ENCODE results near the gene OR51T1.
"Not testable (repeated sequence)": the region's sequence is repeated elsewhere in the genome, so short reads cannot be mapped to it uniquely, and the experiment has no call there.

The OR51T1 gene, protein sequence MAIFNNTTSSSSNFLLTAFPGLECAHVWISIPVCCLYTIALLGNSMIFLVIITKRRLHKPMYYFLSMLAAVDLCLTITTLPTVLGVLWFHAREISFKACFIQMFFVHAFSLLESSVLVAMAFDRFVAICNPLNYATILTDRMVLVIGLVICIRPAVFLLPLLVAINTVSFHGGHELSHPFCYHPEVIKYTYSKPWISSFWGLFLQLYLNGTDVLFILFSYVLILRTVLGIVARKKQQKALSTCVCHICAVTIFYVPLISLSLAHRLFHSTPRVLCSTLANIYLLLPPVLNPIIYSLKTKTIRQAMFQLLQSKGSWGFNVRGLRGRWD

DNA sequence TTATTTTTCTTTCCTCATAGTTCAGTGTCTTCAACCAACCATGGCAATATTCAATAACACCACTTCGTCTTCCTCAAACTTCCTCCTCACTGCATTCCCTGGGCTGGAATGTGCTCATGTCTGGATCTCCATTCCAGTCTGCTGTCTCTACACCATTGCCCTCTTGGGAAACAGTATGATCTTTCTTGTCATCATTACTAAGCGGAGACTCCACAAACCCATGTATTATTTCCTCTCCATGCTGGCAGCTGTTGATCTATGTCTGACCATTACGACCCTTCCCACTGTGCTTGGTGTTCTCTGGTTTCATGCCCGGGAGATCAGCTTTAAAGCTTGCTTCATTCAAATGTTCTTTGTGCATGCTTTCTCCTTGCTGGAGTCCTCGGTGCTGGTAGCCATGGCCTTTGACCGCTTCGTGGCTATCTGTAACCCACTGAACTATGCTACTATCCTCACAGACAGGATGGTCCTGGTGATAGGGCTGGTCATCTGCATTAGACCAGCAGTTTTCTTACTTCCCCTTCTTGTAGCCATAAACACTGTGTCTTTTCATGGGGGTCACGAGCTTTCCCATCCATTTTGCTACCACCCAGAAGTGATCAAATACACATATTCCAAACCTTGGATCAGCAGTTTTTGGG is at the start of gene OR51T1:
Gene OR51T1 (plus strand): TSS at position 41 of the 641 bp plus-strand sequence. CDS start 0 bp downstream, at position 41.
- no peak for DNase-seq (ENCODE audit: low read depth in 3 of 3)

DNA sequence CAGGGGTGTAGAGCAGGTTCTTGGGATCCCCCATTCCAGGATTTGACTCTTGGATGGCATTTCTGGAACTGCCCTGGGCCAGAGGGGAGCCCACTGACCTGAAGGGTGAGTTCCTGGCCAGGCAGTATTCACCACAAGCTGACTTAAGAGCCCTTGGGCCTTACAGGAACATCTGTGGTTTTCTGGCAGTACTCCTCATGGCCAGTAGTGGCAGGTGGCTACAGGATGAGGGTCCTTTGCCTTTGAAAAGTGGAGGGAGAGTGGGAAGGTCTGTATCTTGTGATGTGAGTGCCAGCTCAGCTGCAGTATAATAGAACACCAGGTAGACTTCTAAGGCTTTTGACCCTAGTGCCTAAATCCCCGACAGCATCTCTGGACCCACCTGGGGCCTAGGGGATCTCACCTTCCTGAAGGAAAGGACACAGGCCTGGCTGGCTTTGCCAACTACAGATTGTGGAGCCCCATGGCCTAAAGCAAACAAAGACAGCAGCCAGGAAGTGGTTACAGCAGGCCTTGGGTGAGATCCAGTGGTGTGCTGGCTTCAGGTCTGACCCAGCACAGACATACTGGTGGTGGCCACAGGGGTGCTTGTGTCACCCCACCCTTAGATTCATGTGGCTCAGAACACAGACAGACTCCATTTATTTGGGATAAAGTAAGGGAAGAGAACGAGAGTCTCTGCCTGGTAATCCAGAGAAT is 41.7 kb upstream of the OR51T1 start:
- no peak for DNase-seq (ENCODE audit: low read depth in 3 of 3)

DNA sequence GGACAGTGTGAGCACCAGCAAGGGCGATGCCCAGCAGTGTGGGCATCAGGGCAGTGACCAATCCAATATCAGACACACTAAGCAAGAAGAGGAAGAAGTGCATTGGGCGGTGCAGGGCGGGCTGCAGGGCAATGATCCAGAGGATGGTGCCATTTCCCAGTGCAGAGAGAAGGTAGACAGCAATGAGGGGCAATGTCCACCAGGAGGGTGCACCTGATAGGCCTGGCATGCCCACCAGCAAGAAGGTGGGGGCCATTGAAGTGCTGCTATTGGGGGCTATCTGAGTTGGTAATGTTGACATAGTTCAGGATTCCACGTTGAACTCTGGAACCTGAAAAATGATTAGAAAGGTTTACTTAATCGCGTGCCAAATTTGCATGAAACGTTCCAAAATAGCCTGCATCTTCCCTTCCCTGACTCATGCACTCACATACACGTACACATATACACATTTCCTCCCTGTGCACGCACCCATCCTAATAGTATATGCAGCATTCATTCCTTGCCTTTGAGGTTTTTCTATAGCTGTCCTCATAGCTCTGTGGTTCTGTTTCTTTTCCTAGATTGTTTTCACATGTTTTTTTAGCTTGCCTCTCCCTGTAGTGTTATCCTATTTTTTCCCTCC is 32.7 kb upstream of the OR51T1 start, which contains the start of gene OR51S1:
Gene OR51S1 (minus strand): TSS at position 301 of the 625 bp plus-strand sequence. CDS start 0 bp downstream, at position 301.
- no peak for DNase-seq (ENCODE audit: low read depth in 3 of 3)

DNA sequence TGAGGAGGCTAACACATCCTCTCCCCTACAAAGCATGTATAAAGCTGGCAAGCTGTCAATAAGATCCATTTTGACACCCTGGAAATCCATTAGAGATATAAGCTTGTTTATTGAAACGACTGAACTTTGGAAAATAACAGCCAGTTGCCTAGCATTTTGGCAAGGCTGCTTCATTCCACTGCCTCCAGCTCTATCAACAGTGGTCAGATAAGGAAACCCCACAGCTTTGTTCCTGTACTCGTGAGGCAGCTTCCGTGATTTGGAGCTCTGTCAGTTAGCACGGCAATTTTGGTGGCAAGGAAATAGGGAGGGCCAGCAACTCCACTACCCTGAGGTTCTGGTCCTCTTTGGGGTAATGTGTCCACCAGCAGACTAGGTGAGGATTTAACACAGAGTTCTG is 30.7 kb upstream of the OR51T1 start:
- DNase-seq (ENCODE audit: low read depth in 3 of 3) = no peak

DNA sequence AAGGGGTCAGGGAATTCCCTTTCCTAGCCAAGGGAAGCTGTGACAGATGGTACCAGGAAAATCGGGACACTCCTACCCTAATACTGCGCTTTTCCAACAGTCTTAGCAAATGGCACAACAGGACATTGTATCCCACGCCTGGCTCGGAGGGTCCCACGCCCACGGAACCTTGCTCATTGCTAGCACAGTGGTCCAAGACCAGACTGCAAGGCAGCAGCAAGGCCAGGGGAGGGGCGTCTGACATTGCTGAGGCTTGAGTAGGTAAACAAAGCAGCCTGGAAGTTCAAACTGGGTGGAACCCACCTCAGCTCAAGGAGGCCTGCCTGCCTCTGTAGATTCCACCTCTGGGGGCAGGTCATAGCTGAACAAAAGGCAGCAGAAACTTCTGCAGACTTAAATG is 27.4 kb upstream of the OR51T1 start:
- not testable (repeated sequence) for DNase-seq (ENCODE audit: low read depth in 3 of 3)

DNA sequence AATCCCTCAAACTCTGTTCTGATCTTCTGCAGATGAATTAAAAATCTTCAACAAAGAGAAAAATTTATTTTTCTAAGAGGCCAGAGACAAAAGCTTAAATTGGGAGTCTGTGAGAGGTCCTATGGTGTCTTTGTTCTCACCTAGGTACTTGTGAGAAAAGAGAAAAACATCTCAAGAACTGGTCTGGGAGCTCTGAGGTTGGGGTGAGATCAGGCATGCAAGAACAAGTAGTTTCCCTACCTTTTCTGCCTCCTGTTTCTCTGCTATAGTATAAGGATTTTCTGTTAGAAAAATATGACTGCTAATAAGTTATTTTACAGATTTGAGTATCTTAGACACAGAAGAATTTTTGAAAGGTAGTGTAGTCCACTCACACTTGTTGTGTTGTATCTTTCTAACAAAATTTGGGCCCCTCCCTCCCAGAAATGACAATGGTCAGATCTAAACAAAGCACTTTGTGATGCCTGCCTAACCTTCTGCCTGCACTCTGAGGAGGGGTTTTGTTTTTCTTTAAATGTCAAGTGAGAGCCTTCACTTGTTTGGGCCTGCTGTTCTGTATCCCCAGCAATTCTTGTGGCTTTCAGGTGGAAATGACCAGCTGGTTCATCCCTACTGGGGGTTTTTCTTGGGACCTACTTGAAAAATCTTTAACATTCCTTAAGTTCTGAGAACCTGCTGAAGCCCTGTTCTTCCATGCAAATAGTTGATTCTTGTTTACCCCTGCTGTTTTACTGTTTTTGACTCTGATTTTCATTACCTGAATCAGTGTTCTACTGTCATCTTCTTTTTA is 19.1 kb upstream of the OR51T1 start:
- DNase-seq (ENCODE audit: low read depth in 3 of 3) = no peak

DNA sequence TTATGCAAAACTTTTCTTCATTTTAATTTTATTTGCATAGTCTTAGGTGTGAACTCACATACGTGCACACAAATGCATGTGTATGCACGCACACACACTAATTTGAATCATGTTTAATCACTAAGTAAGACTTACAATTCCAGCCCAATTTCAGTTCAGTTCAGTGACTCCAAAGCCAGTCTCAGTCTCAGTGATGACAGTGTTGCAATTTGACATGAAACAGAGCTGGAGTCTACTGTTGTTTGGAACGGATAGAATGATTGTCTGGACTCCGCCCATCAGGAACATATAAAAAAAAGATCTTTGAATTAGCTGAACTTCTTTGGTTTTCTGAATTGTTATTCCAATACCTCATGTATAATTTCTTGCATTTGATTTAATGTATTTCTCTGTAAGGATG is 17.8 kb upstream of the OR51T1 start:
- no peak for DNase-seq (ENCODE audit: low read depth in 3 of 3)

DNA sequence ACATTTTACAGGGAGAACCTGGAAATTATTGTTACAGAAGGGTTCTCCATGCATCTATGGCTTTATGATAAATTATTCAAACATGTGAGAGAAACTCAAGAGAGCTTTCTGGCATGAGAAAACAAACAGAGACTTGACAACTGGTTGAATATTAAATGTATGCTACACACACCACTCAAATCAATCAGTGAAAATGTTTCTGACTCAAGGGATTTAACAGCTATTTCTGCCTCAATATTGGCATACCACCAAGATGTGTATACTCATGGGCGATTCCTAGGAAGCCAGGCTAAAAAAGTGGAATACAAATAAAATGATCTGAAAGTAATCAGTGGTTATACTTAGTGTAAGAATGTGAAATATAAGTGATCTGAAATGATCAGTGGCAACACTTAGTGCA is 15.8 kb upstream of the OR51T1 start:
- DNase-seq (ENCODE audit: low read depth in 3 of 3) = no peak

DNA sequence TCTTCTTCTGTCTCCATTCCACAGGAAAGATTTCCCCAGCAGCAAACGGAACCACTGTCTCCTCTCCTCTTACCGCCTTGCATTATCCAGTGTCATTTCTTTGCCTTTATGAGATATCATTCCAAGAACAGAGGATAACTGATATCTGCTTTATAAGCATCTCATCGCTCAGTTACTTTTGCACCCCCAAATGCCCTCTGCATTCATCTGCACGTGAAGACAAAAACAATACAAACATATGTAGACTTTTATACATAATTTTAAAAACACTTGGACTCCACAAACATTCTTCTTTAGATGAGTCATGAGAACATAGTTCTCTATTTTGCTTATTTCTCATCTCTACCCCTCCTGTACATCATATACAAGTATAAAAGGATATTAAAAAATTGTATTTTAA is 512 bp upstream of the OR51T1 start:
- DNase-seq (ENCODE audit: low read depth in 3 of 3) = no peak

DNA sequence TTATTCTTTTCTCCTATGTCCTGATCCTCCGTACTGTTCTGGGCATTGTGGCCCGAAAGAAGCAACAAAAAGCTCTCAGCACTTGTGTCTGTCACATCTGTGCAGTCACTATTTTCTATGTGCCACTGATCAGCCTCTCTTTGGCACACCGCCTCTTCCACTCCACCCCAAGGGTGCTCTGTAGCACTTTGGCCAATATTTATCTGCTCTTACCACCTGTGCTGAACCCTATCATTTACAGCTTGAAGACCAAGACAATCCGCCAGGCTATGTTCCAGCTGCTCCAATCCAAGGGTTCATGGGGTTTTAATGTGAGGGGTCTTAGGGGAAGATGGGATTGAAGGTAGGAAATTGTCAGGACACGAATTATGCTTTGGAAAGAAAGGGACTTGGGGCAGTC is 843 bp downstream of the OR51T1 start:
- DNase-seq (ENCODE audit: low read depth in 3 of 3) = no peak

DNA sequence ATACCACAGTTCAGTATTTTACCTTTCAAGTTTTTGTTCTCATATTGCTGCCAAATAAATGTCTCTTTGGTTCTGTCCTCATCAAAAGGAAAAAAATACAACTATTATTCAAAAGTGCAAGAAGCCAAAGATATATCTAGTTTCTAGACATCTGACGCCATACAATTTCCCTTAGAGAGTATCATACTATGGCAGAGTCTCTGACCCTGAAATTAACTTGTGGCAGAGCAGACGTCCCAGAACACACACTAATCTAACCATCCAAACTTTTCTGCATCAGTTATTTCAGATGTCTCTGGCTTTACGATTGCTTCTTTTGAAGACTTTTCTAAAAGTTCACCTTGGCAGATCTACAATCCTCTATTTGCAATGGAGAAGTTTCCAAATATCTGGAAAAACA is 2.7 kb downstream of the OR51T1 start:
- DNase-seq (ENCODE audit: low read depth in 3 of 3) = no peak

DNA sequence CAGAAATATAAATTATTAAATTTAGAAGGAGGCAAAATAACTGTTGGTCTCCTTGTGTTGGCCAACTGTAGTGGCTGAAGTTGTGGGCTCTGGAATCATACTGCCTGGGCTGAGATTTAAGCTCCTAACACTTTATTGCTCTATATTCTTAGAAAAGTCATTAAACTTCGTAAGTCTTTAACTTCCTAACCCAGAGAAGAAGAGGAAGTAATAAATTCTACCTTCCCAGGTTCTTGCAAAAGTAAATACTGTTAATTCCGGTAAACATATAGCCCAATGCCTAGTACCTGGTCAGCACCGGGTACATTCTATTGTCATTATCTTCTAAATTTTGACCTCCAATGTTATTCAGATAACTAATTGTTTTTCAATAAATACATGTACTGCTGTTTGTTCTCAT is 4.5 kb downstream of the OR51T1 start:
- DNase-seq (ENCODE audit: low read depth in 3 of 3) = no peak

DNA sequence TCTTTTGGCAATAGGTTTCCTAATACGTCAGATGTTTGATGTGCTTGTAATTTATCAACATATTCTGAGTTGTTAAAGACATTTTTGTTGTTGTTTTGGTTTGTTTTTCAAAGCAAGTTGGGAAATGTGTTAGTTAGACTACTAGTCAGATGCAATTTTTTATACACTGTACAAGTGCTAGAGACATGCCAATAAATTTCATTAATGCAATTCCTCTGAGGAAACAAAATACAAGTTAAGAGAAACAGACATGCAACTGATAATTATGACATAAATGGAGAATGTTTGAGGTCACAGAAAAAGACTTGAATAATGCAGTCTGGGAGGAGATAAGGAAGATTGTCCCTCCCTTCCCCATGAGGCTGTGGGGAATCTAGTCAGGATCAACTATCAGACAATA is 5.9 kb downstream of the OR51T1 start:
- DNase-seq (ENCODE audit: low read depth in 3 of 3) = no peak

DNA sequence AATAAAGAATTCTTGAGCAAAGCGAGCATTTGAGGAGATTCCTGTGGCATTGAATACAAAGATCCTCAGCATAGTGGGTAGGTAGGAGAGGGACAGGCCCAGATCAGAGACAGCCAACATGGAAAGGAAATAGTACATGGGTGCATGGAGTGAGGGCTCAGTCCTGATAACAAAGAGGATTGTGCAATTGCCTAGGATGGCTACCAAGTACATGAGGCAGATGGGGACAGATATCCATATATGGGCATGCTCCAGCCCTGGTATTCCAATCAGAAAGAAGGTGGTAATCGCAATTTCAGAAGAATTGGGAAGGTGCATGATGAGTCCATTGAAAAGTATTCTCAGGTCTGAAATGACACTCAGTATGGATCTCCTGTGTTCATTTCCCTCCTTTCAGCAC is 8.6 kb downstream of the OR51T1 start:
- no peak for DNase-seq (ENCODE audit: low read depth in 3 of 3)

DNA sequence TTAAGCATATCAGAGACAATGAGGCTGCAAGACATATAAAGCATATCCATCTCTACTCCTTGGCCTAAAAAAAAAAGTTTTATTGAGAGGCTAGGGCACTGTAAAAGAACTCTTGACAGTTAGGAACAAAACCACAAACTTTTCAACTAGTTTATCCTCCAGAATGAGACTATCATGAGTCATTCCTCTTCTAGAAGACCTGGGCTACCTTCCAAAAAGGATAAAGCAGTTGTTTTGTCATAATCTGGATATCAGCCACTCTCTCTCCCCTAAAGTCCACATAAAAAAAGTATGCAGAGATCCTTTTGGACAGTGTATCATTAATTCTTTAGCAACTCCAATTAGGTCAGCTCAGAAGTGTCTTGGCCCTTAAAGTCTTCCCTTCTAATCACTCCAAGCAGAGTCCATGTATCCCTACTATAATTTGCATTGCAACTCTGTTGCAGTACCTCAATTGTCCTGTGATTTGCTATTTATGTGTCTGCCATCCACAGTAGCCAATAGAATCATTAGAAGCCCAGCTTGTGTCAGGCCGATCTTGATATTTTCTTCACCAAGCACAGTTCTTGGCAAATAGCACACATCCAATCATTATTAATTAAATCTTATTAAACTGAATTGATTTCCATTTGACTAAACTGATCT is 10.4 kb downstream of the OR51T1 start:
- no peak for DNase-seq (ENCODE audit: low read depth in 3 of 3)

DNA sequence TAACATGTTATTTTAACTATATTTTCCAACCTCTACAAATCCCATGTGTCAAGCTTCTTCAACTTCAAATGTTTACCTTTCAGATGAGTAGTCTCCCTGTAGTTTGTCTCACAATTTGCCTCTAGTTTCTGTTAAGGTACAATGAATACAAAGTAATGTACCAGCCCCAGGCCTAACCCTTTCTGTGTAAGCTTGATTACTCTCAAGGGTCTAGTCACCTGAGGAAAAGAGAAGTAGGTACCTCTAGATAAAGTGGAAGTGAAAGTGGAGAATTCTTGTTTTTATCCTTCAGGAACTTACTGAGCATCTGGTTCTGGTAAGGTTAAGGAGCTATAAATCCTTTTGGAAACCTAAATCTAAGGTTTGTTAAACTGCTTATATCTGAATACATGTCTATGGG is 21.8 kb downstream of the OR51T1 start, which contains the start of gene OR51A7:
Gene OR51A7 (plus strand): TSS at position 300 of the 400 bp plus-strand sequence. CDS start 3,587 bp downstream, outside the sequence.
- no peak for DNase-seq (ENCODE audit: low read depth in 3 of 3)

DNA sequence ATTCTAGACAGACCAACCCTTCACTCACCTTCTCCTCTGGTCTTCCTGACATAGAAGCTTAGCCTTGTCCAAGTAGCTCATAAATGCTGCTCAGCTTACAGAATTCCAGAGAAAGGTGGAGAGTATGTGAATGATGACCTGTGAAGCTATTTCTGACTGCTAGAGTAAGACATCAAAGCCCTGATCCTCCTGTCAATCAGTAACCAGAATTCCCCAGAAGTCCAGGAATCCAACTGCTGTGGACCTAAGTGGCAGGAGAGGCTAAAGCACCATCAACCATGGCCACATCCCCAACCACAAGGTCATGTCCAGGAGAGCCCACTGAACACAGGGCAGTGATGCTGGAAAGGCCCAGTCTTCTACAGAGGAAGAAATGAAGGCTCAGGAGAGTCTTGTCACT is 34.9 kb downstream of the OR51T1 start:
- no peak for DNase-seq (ENCODE audit: low read depth in 3 of 3)

DNA sequence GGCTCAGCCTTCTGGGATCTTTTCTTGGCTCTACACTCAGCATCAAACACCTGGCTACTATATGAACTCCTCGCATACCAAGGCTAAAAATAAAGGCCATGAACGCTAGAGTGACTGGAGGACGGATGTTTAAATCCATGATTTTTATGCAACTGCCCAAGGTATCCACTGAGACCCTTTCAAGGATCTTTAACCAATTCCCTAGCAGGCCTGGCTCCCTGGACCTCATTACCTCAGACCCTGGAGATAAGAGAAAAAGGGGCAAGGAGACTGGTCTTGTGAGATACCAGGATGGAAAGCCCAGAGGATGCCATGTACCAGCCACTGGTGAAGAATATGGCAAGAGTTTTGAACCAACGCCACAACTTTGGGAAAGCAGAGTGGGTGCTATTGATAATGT is 37.5 kb downstream of the OR51T1 start, which contains the start of gene OR51G2:
Gene OR51G2 (minus strand): TSS at position 101 of the 400 bp plus-strand sequence. CDS start 3,687 bp downstream, outside the sequence.
- no peak for DNase-seq (ENCODE audit: low read depth in 3 of 3)

DNA sequence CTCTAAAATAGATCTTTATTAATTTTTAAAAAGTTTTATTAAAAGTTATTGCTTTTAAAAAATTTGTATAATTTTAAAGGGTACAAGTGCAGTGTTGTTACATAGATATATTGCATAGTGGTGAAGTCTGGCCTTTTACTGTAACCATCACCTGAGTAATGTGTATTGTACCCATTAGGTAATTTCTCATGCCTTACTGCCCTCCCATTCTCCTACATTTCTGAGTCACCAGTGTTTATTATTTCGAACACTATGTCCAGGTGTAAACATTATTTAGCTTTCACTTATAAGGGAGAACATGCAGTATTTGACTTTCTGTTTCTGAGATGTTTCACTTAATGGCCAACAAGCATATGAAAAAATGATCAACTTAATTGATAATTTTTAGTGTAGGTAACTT is 40.1 kb downstream of the OR51T1 start:
- no peak for DNase-seq (ENCODE audit: low read depth in 3 of 3)

DNA sequence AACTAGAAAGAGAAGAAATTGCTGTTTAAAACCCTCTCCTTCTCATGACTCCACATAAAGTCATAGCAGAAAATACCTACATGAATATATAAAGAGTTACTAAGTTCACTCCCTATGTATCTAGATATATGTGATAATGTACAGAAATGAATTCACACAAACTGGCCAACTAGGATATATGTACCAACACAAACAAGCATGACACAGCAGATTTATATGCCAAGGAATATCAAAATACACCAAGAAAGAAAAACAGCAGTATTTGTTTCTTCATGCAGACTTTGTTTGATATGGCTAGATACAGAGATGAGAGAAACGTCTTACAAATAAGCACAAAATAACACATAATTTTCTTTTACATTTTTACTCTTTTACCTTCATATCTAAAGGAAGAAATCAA is 40.6 kb downstream of the OR51T1 start:
- DNase-seq (ENCODE audit: low read depth in 3 of 3) = no peak

DNA sequence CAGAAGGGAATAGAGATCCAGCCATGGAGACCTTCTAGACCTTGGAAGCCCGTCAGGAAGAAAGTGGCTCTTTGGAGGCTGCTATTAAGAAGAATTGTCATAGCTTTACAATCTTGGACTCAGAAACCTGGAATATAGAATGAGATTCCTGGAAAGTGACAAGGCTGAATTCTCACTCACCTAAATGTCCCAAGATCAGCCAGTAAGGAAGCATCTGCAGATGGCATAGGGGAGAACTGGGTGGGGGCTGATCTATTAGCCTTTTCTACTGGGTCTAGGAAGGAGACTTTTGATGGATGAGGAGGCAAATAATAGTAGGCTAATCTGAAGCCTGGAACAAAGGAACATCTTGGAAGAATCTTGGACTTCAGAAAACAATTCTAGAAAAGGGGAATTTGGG is 42.5 kb downstream of the OR51T1 start, which contains the start of gene OR51G1:
Gene OR51G1 (minus strand): TSS at position 101 of the 400 bp plus-strand sequence. CDS start 0 bp downstream, at position 101.
- no peak for DNase-seq (ENCODE audit: low read depth in 3 of 3)

Measured in stimulated activated CD4-positive, alpha-beta T cell treated with anti-CD3 and anti-CD28 coated beads, TNF-alpha, amount 100 ng/mL, for 4 hours (primary cell).